HEK293 (cell line): ENCODE measurements around the gene MARCHF3.
A peak's percentile ranks its signal among the peaks of the same experiment; 100 is the strongest.

Source experiments
- CTCF ChIA-PET: fragments of 350-600 bp; formaldehyde crosslinking; extraction: SDS; loops from one replicate; lab custom pipeline; 2021; ENCODE audit warnings: antibody characterized with exemption; lab: Yijun Ruan, JAX
- POLR2A ChIA-PET: fragments of 300-600 bp; formaldehyde crosslinking; extraction: SDS; loops from one replicate; lab custom pipeline; 2020; ENCODE audit warnings: antibody characterized with exemption, inconsistent platforms; lab: Yijun Ruan, JAX
- H3K27ac ChIP-seq: fragments of 200-500 bp; sonication (Bioruptor generic); 2 replicates; pipeline ENCODE4 v1.5.1; 2014; ENCODE audit warnings: low read depth, low read length, control low read depth, inconsistent platforms; ENCODE audit errors: extremely low read depth
- H3K36me3 ChIP-seq, 2 experiments: fragments of 200-500 bp in 1 of 2; sonication (Bioruptor generic) in 1 of 2; 1 replicate in 1 of 2; 2 replicates in 1 of 2; pipeline ENCODE4 v1.5.1; 2014 to 2017; ENCODE audit warnings: inconsistent platforms in 2 of 2, low read length in 2 of 2; ENCODE audit not compliant: control insufficient read depth in 2 of 2, insufficient read depth in 1 of 2
- H3K4me1 ChIP-seq: fragments of 200-500 bp; sonication (Bioruptor generic); 2 replicates; pipeline ENCODE4 v1.5.1; 2014; ENCODE audit warnings: mild to moderate bottlenecking, low read length, inconsistent platforms; ENCODE audit not compliant: control insufficient read depth, insufficient read depth
- H3K4me3 ChIP-seq: 2 replicates; pipeline ENCODE4 v1.5.1; 2011; ENCODE audit warnings: low read depth, mild to moderate bottlenecking, control low read depth, low read length, moderate library complexity
- H3K9me3 ChIP-seq: fragments of 200-500 bp; sonication (Bioruptor generic); 2 replicates; pipeline ENCODE4 v1.5.1; 2014; ENCODE audit warnings: low read depth, low read length, inconsistent platforms; ENCODE audit not compliant: control insufficient read depth, insufficient read depth
- BCL11A ChIP-seq: fragments of 450-650 bp; formaldehyde crosslinking; IDR thresholded peaks from 2 replicates; pipeline ENCODE4 v1.5.1; 2016; ENCODE audit warnings: low read depth, missing biosample characterization, missing genetic modification characterization
- ELK4 ChIP-seq: IDR thresholded peaks from 2 replicates; pipeline ENCODE4 v1.6.1; 2011; ENCODE audit warnings: mild to moderate bottlenecking, low read depth, low read length, borderline replicate concordance
- FEZF1 ChIP-seq: fragments of 450-650 bp; formaldehyde crosslinking; IDR thresholded peaks from 2 replicates; pipeline ENCODE4 v1.5.1; 2016; ENCODE audit warnings: missing biosample characterization, missing genetic modification characterization
- HOXA7 ChIP-seq: sonication (generic); formaldehyde crosslinking; IDR thresholded peaks from 2 replicates; pipeline ENCODE4 v1.8.1; 2022; ENCODE audit warnings: missing genetic modification reagents, borderline replicate concordance
- HOXD13 ChIP-seq: sonication (generic); formaldehyde crosslinking; IDR thresholded peaks from 2 replicates; pipeline ENCODE4 v1.8.0; 2022; ENCODE audit warnings: missing genetic modification reagents, borderline replicate concordance
- IKZF3 ChIP-seq: fragments of 450-650 bp; IDR thresholded peaks from 2 replicates; pipeline ENCODE4 v1.5.0; 2018; ENCODE audit warnings: missing biosample characterization, mild to moderate bottlenecking, missing genetic modification characterization, moderate library complexity
- MEIS1 ChIP-seq: sonication (generic); formaldehyde crosslinking; IDR thresholded peaks from 2 replicates; pipeline ENCODE4 v1.8.1; 2022; ENCODE audit warnings: missing genetic modification reagents, mild to moderate bottlenecking, borderline replicate concordance
- OSR2 ChIP-seq: fragments of 450-650 bp; formaldehyde crosslinking; IDR thresholded peaks from 2 replicates; pipeline ENCODE4 v1.5.1; 2016; ENCODE audit warnings: missing biosample characterization, missing genetic modification characterization
- SCRT2 ChIP-seq: fragments of 450-650 bp; formaldehyde crosslinking; IDR thresholded peaks from 2 replicates; pipeline ENCODE4 v1.5.1; 2016; ENCODE audit warnings: missing biosample characterization, missing genetic modification characterization
- ZBTB17 ChIP-seq: fragments of 450-650 bp; formaldehyde crosslinking; IDR thresholded peaks from 2 replicates; pipeline ENCODE4 v1.5.1; 2016; ENCODE audit warnings: missing biosample characterization, missing genetic modification characterization
- ZIC2 ChIP-seq: fragments of 450-650 bp; formaldehyde crosslinking; IDR thresholded peaks from 2 replicates; pipeline ENCODE4 v1.5.1; 2016; ENCODE audit warnings: missing biosample characterization, missing genetic modification characterization
- ZNF138 ChIP-seq: fragments of 450-650 bp; formaldehyde crosslinking; IDR thresholded peaks from 2 replicates; pipeline ENCODE4 v1.5.1; 2016; ENCODE audit warnings: missing biosample characterization, missing genetic modification characterization, borderline replicate concordance
- ZNF148 ChIP-seq: fragments of 450-650 bp; formaldehyde crosslinking; IDR thresholded peaks from 2 replicates; pipeline ENCODE4 v1.5.0; 2017; ENCODE audit warnings: missing biosample characterization, missing genetic modification characterization, borderline replicate concordance
- ZNF175 ChIP-seq: fragments of 450-650 bp; formaldehyde crosslinking; IDR thresholded peaks from 2 replicates; pipeline ENCODE4 v1.5.1; 2016; ENCODE audit warnings: missing biosample characterization, missing genetic modification characterization
- ZNF18 ChIP-seq: fragments of 450-650 bp; formaldehyde crosslinking; IDR thresholded peaks from 2 replicates; pipeline ENCODE4 v1.5.1; 2016; ENCODE audit warnings: missing biosample characterization, missing genetic modification characterization
- ZNF184 ChIP-seq: fragments of 450-650 bp; IDR thresholded peaks from 2 replicates; pipeline ENCODE4 v1.5.1; 2018; ENCODE audit warnings: missing biosample characterization, mild to moderate bottlenecking, missing genetic modification characterization
- ZNF211 ChIP-seq: fragments of 450-650 bp; formaldehyde crosslinking; IDR thresholded peaks from 2 replicates; pipeline ENCODE4 v1.5.1; 2016; ENCODE audit warnings: low read depth, missing biosample characterization, missing genetic modification characterization
- ZNF341 ChIP-seq: fragments of 450-650 bp; formaldehyde crosslinking; IDR thresholded peaks from 2 replicates; pipeline ENCODE4; 2016; ENCODE audit warnings: low read depth, missing biosample characterization, missing genetic modification characterization
- ZNF394 ChIP-seq: fragments of 450-650 bp; formaldehyde crosslinking; IDR thresholded peaks from 2 replicates; pipeline ENCODE4 v1.5.1; 2016; ENCODE audit warnings: missing biosample characterization, missing genetic modification characterization, mild to moderate bottlenecking, moderate library complexity, borderline replicate concordance
- ZNF449 ChIP-seq: fragments of 450-650 bp; formaldehyde crosslinking; IDR thresholded peaks from 2 replicates; pipeline ENCODE4 v1.5.1; 2017; ENCODE audit warnings: missing biosample characterization, mild to moderate bottlenecking, missing genetic modification characterization, moderate library complexity
- ZNF48 ChIP-seq: fragments of 450-650 bp; formaldehyde crosslinking; IDR thresholded peaks from 2 replicates; pipeline ENCODE4 v1.5.1; 2016; ENCODE audit warnings: missing biosample characterization, missing genetic modification characterization
- ZNF513 ChIP-seq: fragments of 450-650 bp; IDR thresholded peaks from 2 replicates; pipeline ENCODE4 v1.5.1; 2018; ENCODE audit warnings: missing biosample characterization, missing genetic modification characterization
- ZNF561 ChIP-seq: fragments of 450-650 bp; IDR thresholded peaks from 2 replicates; pipeline ENCODE4 v1.5.1; 2018; ENCODE audit warnings: missing biosample characterization, missing genetic modification characterization, borderline replicate concordance
- ZNF600 ChIP-seq: fragments of 450-650 bp; formaldehyde crosslinking; IDR thresholded peaks from 2 replicates; pipeline ENCODE4 v1.5.1; 2016; ENCODE audit warnings: missing biosample characterization, missing genetic modification characterization
- ZNF830 ChIP-seq: fragments of 450-650 bp; IDR thresholded peaks from 2 replicates; pipeline ENCODE4 v1.5.0; 2018; ENCODE audit warnings: missing biosample characterization, missing genetic modification characterization, low read depth, mild to moderate bottlenecking, moderate library complexity
- ZSCAN16 ChIP-seq: fragments of 450-650 bp; formaldehyde crosslinking; IDR thresholded peaks from 2 replicates; pipeline ENCODE4 v1.5.1; 2016; ENCODE audit warnings: missing biosample characterization, missing genetic modification characterization

MARCHF3 gene

GRCh38 chr5:126875303-126875785, 155.0 kb downstream of the MARCHF3 start (continued):
- TF ChIP-seq ZNF561 (tag by site-specific recombination) (peak; percentile 96; the same call in 1 of the 2 replicates), ZNF513 (peak; percentile 56), ZBTB17 (tag by site-specific recombination) (no peak), ZNF18 (peak; percentile 60; the same call in 1 of the 2 replicates), ZNF184 (0 out of 2 replicates have a peak, but pooled peaks have one; percentile 47), ZNF341 (tag by site-specific recombination) (peak; percentile 91)

GRCh38 chr5:126872561-126873354, 157.6 kb downstream of the MARCHF3 start:
- ChIA-PET POLR2A (no interaction called here), CTCF (interaction anchor here (0.7 kb wide), 1 partner anchor 374 kb away, joined by 4 read pairs; no protein-coding TSS in a partner anchor)
- TF ChIP-seq IKZF3 (tag by site-specific recombination), result no peak
- TF ChIP-seq SCRT2, result no peak
- TF ChIP-seq ZNF211 (tag by site-specific recombination), result no peak
- no peak for TF ChIP-seq ZNF175
- TF ChIP-seq ZNF394 (tag by site-specific recombination), result no peak
- no peak for TF ChIP-seq ZNF138 (tag by site-specific recombination)
- no peak for TF ChIP-seq ZNF830 (tag by site-specific recombination)
- peak; percentile 74 for TF ChIP-seq ZNF600 (tag by site-specific recombination)
- Histone ChIP-seq H3K27ac (no peak overlapping the region), H3K4me1 (peaks cover 14% of the 10 kb centered on the region), H3K9me3 (no peaks in the 10 kb centered on the region), H3K4me3 (no peak overlapping the region), H3K36me3 (no peaks in the 10 kb centered on the region)

GRCh38 chr5:126871441-126871840, 158.9 kb downstream of the MARCHF3 start:
- POLR2A ChIA-PET, result interaction anchor here (0.7 kb wide), 1 partner anchor 448 kb away, joined by 3 read pairs; the partner anchor contains the start of gene GRAMD2B
- TF ChIP-seq ZSCAN16 (tag by site-specific recombination) (no peak), FEZF1 (tag by site-specific recombination) (no peak), ZNF148 (no peak), BCL11A (tag by site-specific recombination) (no peak), ZNF48 (tag by site-specific recombination) (no peak), ZNF449 (tag by site-specific recombination) (no peak), ELK4 (no peak), ZIC2 (tag by site-specific recombination) (no peak), HOXA7 (CRISPR knock-in tag) (no peak), OSR2 (no peak), HOXD13 (CRISPR knock-in tag) (no peak), MEIS1 (CRISPR knock-in tag) (no peak)

More at GRCh38 chr5:126871441-126871840, 158.9 kb downstream of the MARCHF3 start:
- H3K9me3 ChIP-seq, result no peaks in the 10 kb centered on the region
- no peak overlapping the region for H3K27ac ChIP-seq
- H3K4me1 ChIP-seq, result peaks cover 14% of the 10 kb centered on the region
- H3K36me3 ChIP-seq, result no peaks in the 10 kb centered on the region
- H3K4me3 ChIP-seq, result no peak overlapping the region
- CTCF ChIA-PET, result no interaction called here
